PC-3 (cell line): ENCODE measurements around the gene IL17RD. TPM values are rescaled to one million over a fixed set of nuclear protein-coding genes. Genes with fewer than 3 reads are reported as not detected.

Experiments used
- ATAC-seq: fragments of 200-7000 bp; cut with Tn5 transposase; 2 replicates; pipeline ENCODE4 v1.9.1; 2020; ENCODE audit warnings: mild to moderate bottlenecking, moderate library complexity
- BruUV-seq: library from RNA; stranded (reverse); fragments of 400-500 nt; replicated peaks from 2 replicates; lab custom pipeline; 2021; lab: Mats Ljungman, UMichigan
- CTCF ChIA-PET: fragments of 300-600 bp; sonication (Branson Sonifier 250); formaldehyde crosslinking; loops from one replicate; lab custom pipeline; 2022; ENCODE audit warnings: antibody characterized with exemption; lab: Charles Lee
- POLR2A ChIA-PET: fragments of 300-600 bp; sonication (Branson Sonifier 250); formaldehyde crosslinking; loops from one replicate; lab custom pipeline; 2022; ENCODE audit warnings: antibody characterized with exemption; ENCODE audit not compliant: unreplicated experiment; lab: Charles Lee
- DNase-seq: peaks from one replicate; pipeline ENCODE4 v3.0.0-alpha.2; 2015
- H2AFZ ChIP-seq: fragments of 300-600 bp; sonication (generic); 2 replicates; pipeline ENCODE4 v1.6.0; 2016; ENCODE audit warnings: antibody characterized with exemption, low read length
- H3F3A ChIP-seq: fragments of 300-600 bp; sonication (generic); one replicate; pipeline ENCODE4 v1.6.0; 2017; ENCODE audit warnings: antibody characterized with exemption, low read length, control low read depth, mild to moderate bottlenecking; ENCODE audit not compliant: unreplicated experiment
- H3K27ac ChIP-seq: fragments of 300-600 bp; sonication (generic); 2 replicates; pipeline ENCODE4 v1.5.1; 2016; ENCODE audit warnings: mild to moderate bottlenecking, low read length
- H3K27me3 ChIP-seq: fragments of 300-600 bp; sonication (generic); 2 replicates; pipeline ENCODE4 v1.6.1; 2016; ENCODE audit warnings: low read length, mixed read lengths
- H3K36me3 ChIP-seq: fragments of 300-600 bp; sonication (generic); 2 replicates; pipeline ENCODE4 v1.6.1; 2016; ENCODE audit warnings: low read depth, mixed run types, low read length, mixed read lengths
- H3K4me1 ChIP-seq: fragments of 300-600 bp; sonication (generic); 2 replicates; pipeline ENCODE4 v1.5.1; 2016; ENCODE audit warnings: low read length; ENCODE audit not compliant: insufficient read depth
- H3K4me2 ChIP-seq: fragments of 300-600 bp; sonication (generic); 2 replicates; pipeline ENCODE4 v1.6.0; 2016; ENCODE audit warnings: low read length
- H3K4me3 ChIP-seq: fragments of 300-600 bp; sonication (generic); 2 replicates; pipeline ENCODE4 v1.5.1; 2016; ENCODE audit warnings: mild to moderate bottlenecking, low read length, mixed read lengths
- H3K79me2 ChIP-seq: fragments of 300-600 bp; sonication (generic); 2 replicates; pipeline ENCODE4 v1.6.1; 2017; ENCODE audit warnings: low read length, mixed read lengths
- H3K9ac ChIP-seq: fragments of 300-600 bp; sonication (generic); 2 replicates; pipeline ENCODE4 v1.6.0; 2016; ENCODE audit warnings: mild to moderate bottlenecking, low read length
- H3K9me2 ChIP-seq: fragments of 300-600 bp; sonication (generic); replicated peaks from 2 replicates; pipeline ENCODE4 v1.6.1; 2016; ENCODE audit warnings: mixed run types, low read length, mixed read lengths
- H3K9me3 ChIP-seq: fragments of 300-600 bp; sonication (generic); 2 replicates; pipeline ENCODE4 v1.6.1; 2016; ENCODE audit warnings: low read length, mixed read lengths
- H4K20me1 ChIP-seq: fragments of 300-600 bp; sonication (generic); 2 replicates; pipeline ENCODE4 v1.6.1; 2016; ENCODE audit warnings: low read length, mixed read lengths
- CTCF ChIP-seq: fragments of 300-600 bp; sonication (generic); conservative IDR thresholded peaks from 2 replicates; pipeline ENCODE4 v1.5.1; 2017; ENCODE audit warnings: antibody characterized with exemption, low read depth, mild to moderate bottlenecking, low read length
- EZH2 ChIP-seq: fragments of 300-600 bp; sonication (generic); IDR thresholded peaks from one replicate; pipeline ENCODE4 v1.6.1; 2017; ENCODE audit warnings: antibody characterized with exemption, mild to moderate bottlenecking, low read length; ENCODE audit not compliant: unreplicated experiment
- EZH2phosphoT487 ChIP-seq: fragments of 300-600 bp; sonication (generic); IDR thresholded peaks from 2 replicates; pipeline ENCODE4 v1.6.1; 2018; ENCODE audit warnings: mild to moderate bottlenecking, antibody characterized with exemption, low read length, borderline replicate concordance
- intact Hi-C: fragments of 100-400 bp; cut with micrococcal nuclease; formaldehyde crosslinking; loops from 2 replicates; pipeline ENCODE4 v1.9.0; 2023
- total RNA-seq: library from RNA; depleted of rRNA; stranded (reverse); fragments of >200 nt; gene quantifications from 2 replicates; pipeline ENCODE4 v1.2.3, GENCODE V29; 2014

Gene IL17RD
- total RNA-seq, 1 experiment from 2014 or later, result 3.7 TPM

- peak overlapping the region; percentile 41 for H3K4me3 ChIP-seq
Measured at GRCh38 chr3:57068437-57069089, 96.6 kb downstream of the IL17RD start.

GRCh38 chr3:57066471-57066870 lies 98.7 kb downstream of the IL17RD start:
- Histone ChIP-seq H3K9ac (no peak overlapping the region), H3K9me3 (no peaks in the 10 kb centered on the region), H3K79me2 (peaks cover 19% of the 10 kb centered on the region), H3K36me3 (no peaks in the 10 kb centered on the region), H3K4me3 (no peak overlapping the region), H3K27me3 (no peaks in the 10 kb centered on the region), H4K20me1 (no peaks in the 10 kb centered on the region), H2AFZ (no peak overlapping the region), H3F3A (no peaks in the 10 kb centered on the region), H3K4me1 (peaks cover 35% of the 10 kb centered on the region), H3K27ac (no peak overlapping the region), H3K9me2 (no peaks in the 10 kb centered on the region), H3K4me2 (no peak overlapping the region)
- DNase-seq (no peak), ATAC-seq (no peak)
- CTCF ChIA-PET, result no interaction called here
- BruUV-seq, result no TSS peak
- intact Hi-C loops, result loop anchor here (10.0 kb wide), 1 partner anchor 372 kb away; no protein-coding TSS in a partner anchor
- POLR2A ChIA-PET, result interaction anchor here (0.6 kb wide), 1 partner anchor 13 kb away, joined by 5 read pairs; no protein-coding TSS in a partner anchor
- TF ChIP-seq CTCF (no peak), EZH2 (no peak), EZH2phosphoT487 (no peak)

More at GRCh38 chr3:57068437-57069089, 96.6 kb downstream of the IL17RD start:
- H3K9ac ChIP-seq, result peak overlapping the region; percentile 7; the same call in 1 of the 2 replicates
- TF ChIP-seq EZH2phosphoT487 (no peak), CTCF (no peak), EZH2 (no peak)
- H3K4me2 ChIP-seq, result peak overlapping the region; percentile 74
- ATAC-seq (peak; percentile 94), DNase-seq (peak; percentile 81)
- H3K27me3 ChIP-seq, result no peaks in the 10 kb centered on the region
- H3K9me2 ChIP-seq, result no peaks in the 10 kb centered on the region
- H3K9me3 ChIP-seq, result no peaks in the 10 kb centered on the region
- no TSS peak for BruUV-seq
- H2AFZ ChIP-seq, result peak overlapping the region; percentile 54
- intact Hi-C loops, result loop anchor here (2.0 to 10.0 kb wide), 2 partner anchors 74 to 374 kb away; no protein-coding TSS in a partner anchor
- peak overlapping the region; percentile 74 for H3K27ac ChIP-seq
- ChIA-PET POLR2A (interaction anchor here (0.6 to 0.7 kb wide), 3 partner anchors 26 to 231 kb away, joined by 3 to 7 read pairs (median 4); no protein-coding TSS in a partner anchor), CTCF (interaction anchor here (1.2 kb wide), 1 partner anchor 73 kb away, joined by 8 read pairs; no protein-coding TSS in a partner anchor)
- no peaks in the 10 kb centered on the region for H4K20me1 ChIP-seq
- H3K4me1 ChIP-seq, result peaks cover 25% of the 10 kb centered on the region
- H3K79me2 ChIP-seq, result peaks cover 12% of the 10 kb centered on the region
- no peaks in the 10 kb centered on the region for H3F3A ChIP-seq
- H3K36me3 ChIP-seq, result no peaks in the 10 kb centered on the region

GRCh38 chr3:57065588-57065987 lies 99.6 kb downstream of the IL17RD start:
- no peak overlapping the region for H3K4me3 ChIP-seq
- ATAC-seq (no peak), DNase-seq (peak; percentile 41)
- no peak overlapping the region for H3K9ac ChIP-seq
- H3K4me1 ChIP-seq, result peaks cover 44% of the 10 kb centered on the region
- TF ChIP-seq EZH2phosphoT487 (no peak), EZH2 (no peak)
- no peaks in the 10 kb centered on the region for H3K9me3 ChIP-seq
- no peak overlapping the region for H3K27ac ChIP-seq
- H3K79me2 ChIP-seq, result peaks cover 19% of the 10 kb centered on the region
- H4K20me1 ChIP-seq, result no peaks in the 10 kb centered on the region
- peaks cover 4% of the 10 kb centered on the region for H3F3A ChIP-seq
- intact Hi-C loops, result loop anchor here (10.0 kb wide), 1 partner anchor 371 kb away; no protein-coding TSS in a partner anchor
- no peak overlapping the region for H2AFZ ChIP-seq
- POLR2A ChIA-PET, result no interaction called here
- no peak overlapping the region for H3K4me2 ChIP-seq
- no peaks in the 10 kb centered on the region for H3K27me3 ChIP-seq
- no peaks in the 10 kb centered on the region for H3K9me2 ChIP-seq
- H3K36me3 ChIP-seq, result no peaks in the 10 kb centered on the region
- CTCF ChIA-PET, result interaction anchor here (0.7 kb wide), 1 partner anchor 355 kb away, joined by 3 read pairs; no protein-coding TSS in a partner anchor
- no TSS peak for BruUV-seq
